Left ventricle myocardium inferior (tissue), 1 donor: ENCODE results near the gene ZC3HAV1. TPM values are rescaled to one million over a fixed set of nuclear protein-coding genes. Genes with fewer than 3 reads are reported as not detected.

Source experiments
- DNase-seq: peaks from one replicate; pipeline ENCODE4 v3.0.0-alpha.2; 2020
- H3K27ac ChIP-seq: fragments of 200-600 bp; replicated peaks from 2 replicates; pipeline ENCODE4 v1.8.0; 2021
- H3K27me3 ChIP-seq: fragments of 200-600 bp; 2 replicates; pipeline ENCODE4 v1.8.0; 2021; ENCODE audit warnings: low read depth
- H3K36me3 ChIP-seq: fragments of 200-600 bp; 2 replicates; pipeline ENCODE4 v1.8.0; 2021
- H3K4me1 ChIP-seq: fragments of 200-600 bp; 2 replicates; pipeline ENCODE4 v1.8.0; 2021
- H3K4me3 ChIP-seq: fragments of 200-600 bp; 2 replicates; pipeline ENCODE4 v1.8.0; 2021; ENCODE audit warnings: mild to moderate bottlenecking, moderate library complexity
- H3K9me3 ChIP-seq: fragments of 200-600 bp; replicated peaks from 2 replicates; pipeline ENCODE4 v1.8.0; 2021
- intact Hi-C: fragments of 100-400 bp; cut with micrococcal nuclease; formaldehyde crosslinking; loops from one replicate; pipeline ENCODE4 v1.11.0; 2022
- total RNA-seq: library from RNA; stranded (reverse); fragmentation: NEBNext Ultra II Directional; extraction: Animal tissue kit (Norgen Biotek cat#: 25700); gene quantifications from one replicate; pipeline ENCODE4 v1.2.1, GENCODE V29; 2021
- TF ChIP-seq, protein P1 (sequence below): fragments of 200-600 bp; IDR thresholded peaks from 2 replicates; pipeline ENCODE4 v1.8.0; 2021; ENCODE audit warnings: antibody characterized with exemption, mild to moderate bottlenecking, borderline replicate concordance
- donor health status: DM: no; HTN: yes; CAD: no; lungs with severe emphysema.

ZC3HAV1 gene
- total RNA-seq, 1 donor from 2014 or later: 6.8 TPM

DNA sequence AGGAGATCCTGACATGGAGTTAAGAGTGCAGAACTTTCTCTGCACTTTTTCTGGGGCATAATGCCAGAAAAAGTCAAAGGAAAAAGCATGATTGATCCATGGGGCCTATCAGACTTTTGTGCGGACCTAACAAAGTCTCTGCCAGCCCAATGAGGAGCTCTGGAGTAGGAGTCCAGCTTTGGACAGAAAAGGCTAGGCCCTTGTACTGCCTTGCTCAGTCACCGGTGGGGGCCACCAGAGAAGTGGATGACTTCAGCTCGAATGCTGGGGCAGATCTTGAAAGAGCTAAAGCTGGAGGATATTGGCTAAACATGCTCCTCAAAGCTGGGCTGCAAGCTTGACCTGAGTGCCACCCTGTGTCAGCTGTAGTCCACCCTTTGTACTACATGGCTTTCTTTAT lies 2.8 kb upstream of the ZC3HAV1 start:
- DNase-seq: no peak
- TF ChIP-seq, protein P1, sequence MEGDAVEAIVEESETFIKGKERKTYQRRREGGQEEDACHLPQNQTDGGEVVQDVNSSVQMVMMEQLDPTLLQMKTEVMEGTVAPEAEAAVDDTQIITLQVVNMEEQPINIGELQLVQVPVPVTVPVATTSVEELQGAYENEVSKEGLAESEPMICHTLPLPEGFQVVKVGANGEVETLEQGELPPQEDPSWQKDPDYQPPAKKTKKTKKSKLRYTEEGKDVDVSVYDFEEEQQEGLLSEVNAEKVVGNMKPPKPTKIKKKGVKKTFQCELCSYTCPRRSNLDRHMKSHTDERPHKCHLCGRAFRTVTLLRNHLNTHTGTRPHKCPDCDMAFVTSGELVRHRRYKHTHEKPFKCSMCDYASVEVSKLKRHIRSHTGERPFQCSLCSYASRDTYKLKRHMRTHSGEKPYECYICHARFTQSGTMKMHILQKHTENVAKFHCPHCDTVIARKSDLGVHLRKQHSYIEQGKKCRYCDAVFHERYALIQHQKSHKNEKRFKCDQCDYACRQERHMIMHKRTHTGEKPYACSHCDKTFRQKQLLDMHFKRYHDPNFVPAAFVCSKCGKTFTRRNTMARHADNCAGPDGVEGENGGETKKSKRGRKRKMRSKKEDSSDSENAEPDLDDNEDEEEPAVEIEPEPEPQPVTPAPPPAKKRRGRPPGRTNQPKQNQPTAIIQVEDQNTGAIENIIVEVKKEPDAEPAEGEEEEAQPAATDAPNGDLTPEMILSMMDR: no peak
- Histone ChIP-seq H3K4me1 (peaks cover 31% of the 10 kb centered on the region), H3K27ac (no peak overlapping the region), H3K9me3 (no peaks in the 10 kb centered on the region), H3K36me3 (no peaks in the 10 kb centered on the region), H3K4me3 (no peak overlapping the region), H3K27me3 (peaks cover 3% of the 10 kb centered on the region)
- intact Hi-C loops: no loop called here

DNA sequence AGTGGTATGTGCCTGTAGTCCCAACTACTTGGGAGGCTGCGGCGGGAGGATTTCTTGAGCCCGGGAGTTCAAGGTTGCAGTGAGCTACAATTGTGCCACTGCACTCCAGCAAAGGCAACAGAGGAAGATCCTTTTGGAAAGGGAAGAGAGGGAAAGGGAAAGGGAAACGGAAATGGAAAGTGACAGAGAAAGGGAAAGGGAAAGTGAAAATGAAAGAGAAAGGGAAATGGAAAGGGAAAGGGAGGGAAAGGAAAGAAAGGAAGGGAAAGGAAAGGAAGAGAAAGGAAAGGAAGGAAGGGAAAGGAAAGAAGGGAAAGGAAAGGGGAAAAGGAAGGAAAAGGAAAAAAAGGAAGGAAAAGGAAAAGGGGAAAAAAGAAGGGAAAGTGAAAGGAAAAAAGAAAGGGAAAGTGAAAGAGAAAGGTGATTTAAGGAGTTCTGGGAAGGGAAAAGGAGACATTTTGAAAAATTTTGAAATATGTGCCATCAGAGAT lies 2.3 kb upstream of the ZC3HAV1 start:
- no peak overlapping the region for H3K27ac ChIP-seq
- intact Hi-C loops: no loop called here

DNA sequence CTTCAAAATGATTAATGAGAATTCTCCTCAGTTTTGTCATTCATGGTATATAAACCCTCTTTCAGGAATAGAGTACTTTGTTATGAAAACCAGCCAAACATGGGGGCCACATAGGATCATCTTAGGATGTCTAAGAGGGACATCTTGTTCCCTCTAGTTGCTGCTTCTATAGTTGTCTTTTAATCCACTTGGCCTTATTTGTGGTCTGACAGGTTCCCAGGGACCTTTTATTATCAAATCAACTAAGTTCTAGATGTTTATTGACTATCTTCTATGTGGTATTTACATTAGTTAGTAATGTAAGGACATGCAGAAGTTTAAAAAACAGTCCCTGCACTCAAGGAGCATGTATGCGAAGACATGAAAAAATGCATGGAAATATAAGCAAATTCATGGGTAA lies 1.6 kb upstream of the ZC3HAV1 start:
- Histone ChIP-seq H3K9me3 (no peaks in the 10 kb centered on the region), H3K4me3 (no peak overlapping the region), H3K4me1 (peaks cover 40% of the 10 kb centered on the region), H3K36me3 (no peaks in the 10 kb centered on the region), H3K27me3 (no peaks in the 10 kb centered on the region), H3K27ac (no peak overlapping the region)
- no peak for DNase-seq
- intact Hi-C loops: no loop called here
- TF ChIP-seq, protein P1: no peak

More for the DNA sequence above, 2.3 kb upstream of the ZC3HAV1 start:
- Histone ChIP-seq H3K4me3 (no peak overlapping the region), H3K9me3 (no peaks in the 10 kb centered on the region), H3K36me3 (no peaks in the 10 kb centered on the region), H3K27me3 (no peaks in the 10 kb centered on the region), H3K4me1 (peaks cover 34% of the 10 kb centered on the region)
- DNase-seq: no peak
- TF ChIP-seq, protein P1: no peak

DNA sequence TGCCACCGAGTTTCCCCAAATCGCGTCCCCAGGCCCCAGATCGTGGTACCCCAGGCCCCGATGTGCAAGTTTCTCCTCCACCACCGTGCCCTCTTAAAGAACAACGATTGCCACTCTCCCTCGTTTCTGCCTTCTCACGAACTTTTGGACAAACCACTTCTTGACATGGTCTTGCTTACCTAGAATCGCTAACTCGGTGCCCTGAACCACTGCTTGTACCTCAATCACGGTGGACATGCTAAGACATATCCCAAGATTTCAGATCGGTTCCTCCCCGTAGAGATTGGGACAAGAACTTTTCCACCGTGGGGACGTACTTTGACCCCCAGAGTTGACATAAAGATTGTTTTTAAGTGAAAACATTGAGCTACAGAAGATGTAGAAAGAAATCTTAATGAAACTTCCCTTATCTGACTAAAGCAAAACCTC lies 477 bp upstream of the ZC3HAV1 start:
- intact Hi-C loops: no loop called here
- TF ChIP-seq, protein P1: no peak
- Histone ChIP-seq H3K36me3 (no peaks in the 10 kb centered on the region), H3K27ac (peak overlapping the region; percentile 96), H3K4me3 (peak overlapping the region; percentile 87), H3K4me1 (peaks cover 52% of the 10 kb centered on the region), H3K9me3 (no peaks in the 10 kb centered on the region), H3K27me3 (no peaks in the 10 kb centered on the region)
- no peak for DNase-seq

DNA sequence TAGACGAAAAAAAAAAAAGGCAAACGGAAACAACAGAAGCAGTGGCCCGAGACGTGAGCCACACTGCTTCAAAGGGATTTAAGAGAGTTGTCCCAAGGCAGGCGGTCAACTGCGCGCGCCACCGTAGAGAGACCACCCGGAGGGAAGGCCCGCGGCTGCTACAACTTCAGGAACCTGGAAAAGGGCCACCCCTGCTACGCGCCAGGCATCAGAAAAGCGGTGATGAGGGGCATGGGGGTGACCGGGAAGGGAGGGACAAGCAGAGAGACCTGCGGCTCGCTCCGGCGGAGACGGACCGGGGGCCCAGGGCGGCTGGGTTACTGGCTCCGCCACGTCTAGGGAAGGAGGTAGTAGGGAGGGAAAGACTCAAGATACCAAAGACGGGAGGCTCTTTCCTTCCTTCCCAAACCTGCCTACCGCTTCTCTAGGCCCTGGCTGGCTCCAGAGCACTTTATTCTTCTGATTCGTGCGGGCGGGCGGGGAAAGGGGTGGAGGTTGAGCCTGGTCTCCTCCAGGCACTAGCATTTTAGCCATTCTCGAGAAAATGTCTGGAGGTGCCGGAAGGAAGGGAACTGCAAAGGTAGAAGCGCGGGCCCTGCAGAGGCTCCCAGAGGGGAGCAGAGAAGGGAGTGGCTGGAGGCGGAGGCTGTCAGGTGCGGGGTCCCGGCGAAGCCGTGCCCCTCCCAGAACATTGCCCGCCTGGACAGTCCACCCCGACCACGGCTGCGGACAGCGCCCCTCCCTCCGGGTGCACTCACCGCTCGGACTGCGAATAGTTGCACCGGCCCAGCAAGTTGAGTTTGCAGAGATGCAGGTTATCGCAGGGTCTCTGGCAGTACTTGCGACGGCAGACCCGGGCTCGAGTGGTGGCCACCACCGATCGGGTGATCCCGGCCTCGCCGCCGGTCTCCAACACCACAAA lies 993 bp downstream of the ZC3HAV1 start:
- peak overlapping the region; percentile 87 for H3K4me3 ChIP-seq
- H3K36me3 ChIP-seq: no peaks in the 10 kb centered on the region
- intact Hi-C loops: no loop called here
- H3K27ac ChIP-seq: peak overlapping the region; percentile 96
- no peaks in the 10 kb centered on the region for H3K9me3 ChIP-seq
- DNase-seq: peak; percentile 27
- TF ChIP-seq, protein P1: no peak
- H3K27me3 ChIP-seq: no peaks in the 10 kb centered on the region
- H3K4me1 ChIP-seq: peaks cover 62% of the 10 kb centered on the region
